ENCODE results near the gene CACNA1B.
A peak's percentile ranks its signal among the peaks of the same experiment; 100 is the strongest.

CACNA1B gene

GRCh38 chr9:137872296-137872695, 5.3 kb upstream of the CACNA1B start:
- Histone ChIP-seq H3K4me3 (ENCODE audit: low read depth, low read length) (no peak overlapping the region), H3K36me3 (ENCODE audit: control insufficient read depth, insufficient read depth, low read length) (no peaks in the 10 kb centered on the region), H3K9me3 (ENCODE audit: control insufficient read depth, insufficient read depth, low read length) (no peaks in the 10 kb centered on the region), H3K4me1 (ENCODE audit: control insufficient read depth, insufficient read depth, low read length) (no peaks in the 10 kb centered on the region), H3K27ac (ENCODE audit: low read depth, low read length) (no peak overlapping the region), H3K9ac (ENCODE audit: low read depth, low read length) (no peak overlapping the region), H3K27me3 (ENCODE audit: control insufficient read depth, insufficient read depth, low read length) (peaks cover 23% of the 10 kb centered on the region)

GRCh38 chr9:137873408-137873807, 4.2 kb upstream of the CACNA1B start:
- Histone ChIP-seq H3K27ac (ENCODE audit: low read depth, low read length) (no peak overlapping the region), H3K36me3 (ENCODE audit: control insufficient read depth, insufficient read depth, low read length) (no peaks in the 10 kb centered on the region), H3K4me1 (ENCODE audit: control insufficient read depth, insufficient read depth, low read length) (no peaks in the 10 kb centered on the region), H3K9me3 (ENCODE audit: control insufficient read depth, insufficient read depth, low read length) (no peaks in the 10 kb centered on the region), H3K9ac (ENCODE audit: low read depth, low read length) (no peak overlapping the region), H3K4me3 (ENCODE audit: low read depth, low read length) (no peak overlapping the region), H3K27me3 (ENCODE audit: control insufficient read depth, insufficient read depth, low read length) (peaks cover 23% of the 10 kb centered on the region)

- peaks cover 23% of the 10 kb centered on the region for H3K27me3 ChIP-seq (ENCODE audit: control insufficient read depth, insufficient read depth, low read length)
- H3K4me3 ChIP-seq (ENCODE audit: low read depth, low read length): no peak overlapping the region
- no peak overlapping the region for H3K27ac ChIP-seq (ENCODE audit: low read depth, low read length)
- H3K9me3 ChIP-seq (ENCODE audit: control insufficient read depth, insufficient read depth, low read length): no peaks in the 10 kb centered on the region
- no peak overlapping the region for H3K9ac ChIP-seq (ENCODE audit: low read depth, low read length)
- H3K4me1 ChIP-seq (ENCODE audit: control insufficient read depth, insufficient read depth, low read length): no peaks in the 10 kb centered on the region
- no peaks in the 10 kb centered on the region for H3K36me3 ChIP-seq (ENCODE audit: control insufficient read depth, insufficient read depth, low read length)
These were observed 3.7 kb upstream of the CACNA1B start for GRCh38 chr9:137873858-137874362.

GRCh38 chr9:137875354-137875753, 2.2 kb upstream of the CACNA1B start:
- Histone ChIP-seq H3K36me3 (ENCODE audit: control insufficient read depth, insufficient read depth, low read length) (peaks cover 8% of the 10 kb centered on the region), H3K27me3 (ENCODE audit: control insufficient read depth, insufficient read depth, low read length) (peaks cover 23% of the 10 kb centered on the region), H3K9me3 (ENCODE audit: control insufficient read depth, insufficient read depth, low read length) (no peaks in the 10 kb centered on the region), H3K4me1 (ENCODE audit: control insufficient read depth, insufficient read depth, low read length) (no peaks in the 10 kb centered on the region), H3K4me3 (ENCODE audit: low read depth, low read length) (no peak overlapping the region), H3K9ac (ENCODE audit: low read depth, low read length) (no peak overlapping the region), H3K27ac (ENCODE audit: low read depth, low read length) (no peak overlapping the region)

- H3K27ac ChIP-seq (ENCODE audit: low read depth, low read length): no peak overlapping the region
- H3K4me3 ChIP-seq (ENCODE audit: low read depth, low read length): no peak overlapping the region
- H3K4me1 ChIP-seq (ENCODE audit: control insufficient read depth, insufficient read depth, low read length): no peaks in the 10 kb centered on the region
- no peaks in the 10 kb centered on the region for H3K9me3 ChIP-seq (ENCODE audit: control insufficient read depth, insufficient read depth, low read length)
- H3K9ac ChIP-seq (ENCODE audit: low read depth, low read length): no peak overlapping the region
- peaks cover 13% of the 10 kb centered on the region for H3K36me3 ChIP-seq (ENCODE audit: control insufficient read depth, insufficient read depth, low read length)
- peaks cover 23% of the 10 kb centered on the region for H3K27me3 ChIP-seq (ENCODE audit: control insufficient read depth, insufficient read depth, low read length)
These were observed 1.7 kb upstream of the CACNA1B start for GRCh38 chr9:137875846-137876245.

GRCh38 chr9:137876269-137876668, 1.3 kb upstream of the CACNA1B start:
- H3K9me3 ChIP-seq (ENCODE audit: control insufficient read depth, insufficient read depth, low read length): no peaks in the 10 kb centered on the region
- H3K36me3 ChIP-seq (ENCODE audit: control insufficient read depth, insufficient read depth, low read length): peaks cover 17% of the 10 kb centered on the region
- H3K27ac ChIP-seq (ENCODE audit: low read depth, low read length): no peak overlapping the region
- H3K9ac ChIP-seq (ENCODE audit: low read depth, low read length): no peak overlapping the region
- H3K4me3 ChIP-seq (ENCODE audit: low read depth, low read length): no peak overlapping the region
- H3K27me3 ChIP-seq (ENCODE audit: control insufficient read depth, insufficient read depth, low read length): peaks cover 23% of the 10 kb centered on the region
- H3K4me1 ChIP-seq (ENCODE audit: control insufficient read depth, insufficient read depth, low read length): no peaks in the 10 kb centered on the region

- peak overlapping the region; percentile 48; the same call in 1 of the 2 replicates for H3K4me3 ChIP-seq (ENCODE audit: low read depth, low read length)
- H3K9me3 ChIP-seq (ENCODE audit: control insufficient read depth, insufficient read depth, low read length): no peaks in the 10 kb centered on the region
- no peak overlapping the region for H3K27ac ChIP-seq (ENCODE audit: low read depth, low read length)
- H3K36me3 ChIP-seq (ENCODE audit: control insufficient read depth, insufficient read depth, low read length): peaks cover 23% of the 10 kb centered on the region
- no peaks in the 10 kb centered on the region for H3K4me1 ChIP-seq (ENCODE audit: control insufficient read depth, insufficient read depth, low read length)
- H3K9ac ChIP-seq (ENCODE audit: low read depth, low read length): no peak overlapping the region
- peaks cover 23% of the 10 kb centered on the region for H3K27me3 ChIP-seq (ENCODE audit: control insufficient read depth, insufficient read depth, low read length)
These were observed 698 bp upstream of the CACNA1B start for GRCh38 chr9:137876781-137877386.

- no peak overlapping the region; the same call in 1 of the 2 replicates for H3K9ac ChIP-seq (ENCODE audit: low read depth, low read length)
- H3K9me3 ChIP-seq (ENCODE audit: control insufficient read depth, insufficient read depth, low read length): no peaks in the 10 kb centered on the region
- peak overlapping the region; percentile 72 for H3K4me3 ChIP-seq (ENCODE audit: low read depth, low read length)
These were observed 762 bp downstream of the CACNA1B start for GRCh38 chr9:137878146-137878941.

GRCh38 chr9:137879052-137879451, 1.5 kb downstream of the CACNA1B start:
- H3K36me3 ChIP-seq (ENCODE audit: control insufficient read depth, insufficient read depth, low read length): peaks cover 33% of the 10 kb centered on the region
- H3K9me3 ChIP-seq (ENCODE audit: control insufficient read depth, insufficient read depth, low read length): no peaks in the 10 kb centered on the region
- no peak overlapping the region for H3K27ac ChIP-seq (ENCODE audit: low read depth, low read length)
- H3K4me3 ChIP-seq (ENCODE audit: low read depth, low read length): peak overlapping the region; percentile 22; the same call in 1 of the 2 replicates
- H3K4me1 ChIP-seq (ENCODE audit: control insufficient read depth, insufficient read depth, low read length): no peaks in the 10 kb centered on the region
- H3K9ac ChIP-seq (ENCODE audit: low read depth, low read length): no peak overlapping the region
- H3K27me3 ChIP-seq (ENCODE audit: control insufficient read depth, insufficient read depth, low read length): peaks cover 23% of the 10 kb centered on the region

More at GRCh38 chr9:137878146-137878941, 762 bp downstream of the CACNA1B start:
- peaks cover 33% of the 10 kb centered on the region for H3K36me3 ChIP-seq (ENCODE audit: control insufficient read depth, insufficient read depth, low read length)
- no peak overlapping the region for H3K27ac ChIP-seq (ENCODE audit: low read depth, low read length)
- H3K4me1 ChIP-seq (ENCODE audit: control insufficient read depth, insufficient read depth, low read length): no peaks in the 10 kb centered on the region
- peaks cover 23% of the 10 kb centered on the region for H3K27me3 ChIP-seq (ENCODE audit: control insufficient read depth, insufficient read depth, low read length)

GRCh38 chr9:137879566-137880150, 2.1 kb downstream of the CACNA1B start:
- Histone ChIP-seq H3K9ac (ENCODE audit: low read depth, low read length) (no peak overlapping the region), H3K36me3 (ENCODE audit: control insufficient read depth, insufficient read depth, low read length) (peaks cover 33% of the 10 kb centered on the region), H3K27ac (ENCODE audit: low read depth, low read length) (no peak overlapping the region), H3K4me1 (ENCODE audit: control insufficient read depth, insufficient read depth, low read length) (no peaks in the 10 kb centered on the region), H3K9me3 (ENCODE audit: control insufficient read depth, insufficient read depth, low read length) (no peaks in the 10 kb centered on the region), H3K4me3 (ENCODE audit: low read depth, low read length) (no peak overlapping the region), H3K27me3 (ENCODE audit: control insufficient read depth, insufficient read depth, low read length) (peaks cover 23% of the 10 kb centered on the region)
